Activated naive CD8-positive, alpha-beta T cell (primary cell): ENCODE data around the gene HSFX4.
"Not testable (repeated sequence)": the region's sequence is repeated elsewhere in the genome, so short reads cannot be mapped to it uniquely, and the experiment has no call there.

Experiments
- H3K27ac Mint-ChIP-seq: one replicate; pipeline ENCODE4 v1.8.0; 2021; ENCODE audit warnings: mixed read lengths
- H3K27me3 Mint-ChIP-seq: one replicate; pipeline ENCODE4 v1.8.0; 2021; ENCODE audit warnings: mixed read lengths
- H3K36me3 Mint-ChIP-seq: one replicate; pipeline ENCODE4 v1.8.0; 2021; ENCODE audit warnings: mixed read lengths
- H3K4me1 Mint-ChIP-seq: one replicate; pipeline ENCODE4 v1.8.0; 2021; ENCODE audit warnings: low read depth, mixed read lengths
- H3K4me3 Mint-ChIP-seq: one replicate; pipeline ENCODE4 v1.8.0; 2021; ENCODE audit warnings: mild to moderate bottlenecking, mixed read lengths
- H3K9me3 Mint-ChIP-seq: one replicate; pipeline ENCODE4 v1.8.0; 2021; ENCODE audit warnings: low read depth, mixed read lengths

Gene HSFX4, protein sequence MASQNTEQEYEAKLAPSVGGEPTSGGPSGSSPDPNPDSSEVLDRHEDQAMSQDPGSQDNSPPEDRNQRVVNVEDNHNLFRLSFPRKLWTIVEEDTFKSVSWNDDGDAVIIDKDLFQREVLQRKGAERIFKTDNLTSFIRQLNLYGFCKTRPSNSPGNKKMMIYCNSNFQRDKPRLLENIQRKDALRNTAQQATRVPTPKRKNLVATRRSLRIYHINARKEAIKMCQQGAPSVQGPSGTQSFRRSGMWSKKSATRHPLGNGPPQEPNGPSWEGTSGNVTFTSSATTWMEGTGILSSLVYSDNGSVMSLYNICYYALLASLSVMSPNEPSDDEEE

DNA sequence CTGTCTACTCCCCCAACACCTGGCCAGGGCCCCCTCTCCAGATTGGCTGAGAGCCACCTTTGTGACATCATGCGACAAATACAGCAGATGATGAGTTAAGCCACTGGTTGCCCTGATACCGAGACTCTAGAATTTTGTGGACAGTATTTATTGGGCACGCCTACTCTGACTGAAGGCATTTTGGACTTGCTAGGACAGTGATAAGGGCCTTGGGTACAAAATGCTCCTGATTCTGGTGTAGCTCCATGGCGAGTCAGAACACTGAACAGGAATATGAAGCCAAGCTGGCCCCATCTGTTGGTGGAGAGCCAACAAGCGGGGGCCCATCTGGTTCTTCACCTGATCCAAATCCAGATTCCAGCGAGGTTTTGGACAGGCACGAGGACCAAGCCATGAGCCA, at the start of gene HSFX4:
Gene HSFX4 (plus strand): TSS at position 174 of the 400 bp plus-strand sequence. CDS start 72 bp downstream, at position 246.
- not testable (repeated sequence) for H3K27me3 Mint-ChIP-seq, H3K36me3 Mint-ChIP-seq, H3K4me3 Mint-ChIP-seq, H3K27ac Mint-ChIP-seq, H3K9me3 Mint-ChIP-seq, H3K4me1 Mint-ChIP-seq

DNA sequence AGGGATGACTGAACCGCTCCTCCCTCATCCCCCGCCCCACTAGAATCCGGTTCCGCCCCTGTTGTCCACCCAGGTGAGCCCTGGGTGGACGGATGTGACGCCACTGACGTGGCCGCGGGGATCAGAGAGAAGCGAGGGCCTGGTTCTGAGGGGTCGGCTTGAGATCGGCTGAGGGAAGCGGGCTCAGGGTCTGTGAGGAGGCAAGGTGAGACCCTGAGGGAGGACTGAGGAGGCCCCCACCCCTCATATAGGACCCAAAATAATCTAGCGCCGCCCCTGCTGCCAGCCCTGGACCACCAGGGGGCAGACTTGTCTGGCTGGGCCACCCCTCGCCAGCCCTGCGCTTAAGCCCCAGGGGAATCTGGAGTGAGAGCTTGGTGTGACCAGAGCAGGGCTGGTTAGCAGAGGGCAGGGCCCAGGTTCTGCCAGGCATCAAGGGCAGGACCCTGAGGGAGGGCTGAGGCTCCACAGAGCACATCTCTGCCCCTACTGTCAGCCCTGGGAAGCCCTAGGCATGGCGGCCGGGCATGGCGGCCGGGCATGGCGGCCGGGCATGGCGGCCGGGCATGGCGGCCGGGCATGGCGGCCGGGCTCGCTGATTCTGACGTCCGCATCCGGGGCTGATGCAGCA, 48.2 kb upstream of the HSFX4 start, which contains the start of gene MAGEA8:
Gene MAGEA8 (plus strand): TSS at position 103 of the 631 bp plus-strand sequence. CDS start 3,090 bp downstream, outside the sequence.
- Mint-ChIP-seq H3K4me3 (no peak within 1 kb of the TSS), H3K27ac (no peak within 1 kb of the TSS), H3K27me3 (peaks cover 2% of the 10 kb centered on the region), H3K36me3 (no peaks in the 10 kb centered on the region), H3K4me1 (no peaks in the 10 kb centered on the region), H3K9me3 (no peaks in the 10 kb centered on the region)

DNA sequence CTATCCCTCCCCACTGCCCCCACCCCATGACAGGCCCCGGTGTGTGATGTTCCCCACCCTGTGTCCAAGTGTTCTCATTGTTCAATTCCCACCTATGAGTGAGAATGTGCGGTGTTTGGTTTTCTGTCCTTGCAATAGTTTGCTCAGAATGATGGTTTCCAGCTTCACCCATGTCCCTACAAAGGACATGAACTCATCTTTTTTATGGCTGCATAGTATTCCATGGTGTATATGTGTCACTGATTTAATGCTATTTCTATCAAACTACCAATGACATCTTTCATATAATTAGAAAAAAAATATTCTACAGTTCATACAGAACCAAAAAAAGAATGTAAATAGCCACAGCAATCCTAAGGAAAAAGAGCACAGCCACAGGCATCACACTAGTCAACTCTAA, 38.5 kb upstream of the HSFX4 start:
- H3K4me3 Mint-ChIP-seq, H3K27me3 Mint-ChIP-seq, H3K27ac Mint-ChIP-seq, H3K36me3 Mint-ChIP-seq, H3K9me3 Mint-ChIP-seq, H3K4me1 Mint-ChIP-seq: not testable (repeated sequence)

DNA sequence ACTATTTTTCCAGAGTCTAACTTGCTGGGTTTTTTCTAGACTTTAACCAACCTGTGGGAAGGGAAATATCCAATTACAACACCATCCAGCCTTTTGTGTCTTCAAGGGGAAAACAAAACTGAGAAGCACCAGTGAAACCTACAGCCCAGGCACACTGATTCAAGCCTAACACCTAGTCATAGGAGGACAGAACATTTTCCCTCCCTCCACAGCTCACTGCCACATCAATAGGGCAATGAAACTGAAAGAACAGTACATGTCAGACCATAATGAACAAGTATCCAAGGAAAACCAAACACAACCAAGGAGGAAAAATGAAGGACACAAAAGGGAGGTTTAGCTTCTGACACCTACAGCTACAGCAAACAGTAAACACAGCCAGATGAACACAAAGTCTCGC, 30.8 kb upstream of the HSFX4 start:
- Mint-ChIP-seq H3K27ac (no peak overlapping the region), H3K4me3 (no peak overlapping the region), H3K36me3 (peaks cover 3% of the 10 kb centered on the region), H3K27me3 (peaks cover 4% of the 10 kb centered on the region), H3K4me1 (peaks cover 8% of the 10 kb centered on the region), H3K9me3 (peaks cover 6% of the 10 kb centered on the region)

DNA sequence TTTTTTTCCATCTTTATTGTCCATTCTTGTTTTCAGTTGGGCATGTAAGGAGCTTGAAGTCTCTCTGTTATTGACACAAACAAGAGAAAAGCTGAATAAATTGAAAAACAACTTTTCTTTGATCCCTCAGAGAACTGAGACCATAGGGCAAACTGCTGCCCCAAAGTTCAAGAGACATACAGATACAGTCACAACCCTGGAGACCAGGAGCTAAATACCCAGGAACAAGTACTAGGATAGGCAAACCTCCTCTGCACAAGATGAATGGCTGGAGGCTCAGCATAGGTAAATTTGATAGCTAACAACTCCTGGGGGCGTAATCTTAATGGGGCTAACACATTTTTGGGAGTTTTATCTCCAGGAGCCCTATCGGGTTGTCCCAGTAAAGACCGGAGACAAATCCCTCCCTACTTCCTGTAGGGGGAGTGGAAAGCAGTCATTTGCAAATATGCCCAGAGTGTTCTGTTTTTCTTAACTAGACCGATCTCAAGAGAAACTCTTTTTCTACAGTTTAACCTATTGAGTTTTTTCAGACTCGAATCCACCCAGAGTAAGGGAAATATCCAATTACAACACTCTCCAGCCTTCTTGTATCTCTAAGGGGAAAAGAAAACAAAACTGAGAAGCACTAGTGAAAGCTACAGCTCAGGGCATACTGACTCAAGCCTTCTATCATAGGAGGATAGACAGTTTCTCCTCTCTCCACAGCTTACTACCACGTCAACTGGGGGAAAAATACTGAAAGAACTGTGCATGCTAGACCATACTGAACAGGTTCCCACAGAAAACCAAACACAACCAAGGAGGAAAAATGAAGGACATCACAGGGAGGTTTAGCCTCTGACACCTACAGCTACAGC, 25.3 kb upstream of the HSFX4 start:
- no peak overlapping the region for H3K27ac Mint-ChIP-seq
- H3K4me3 Mint-ChIP-seq, result no peak overlapping the region
- no peaks in the 10 kb centered on the region for H3K27me3 Mint-ChIP-seq
- H3K4me1 Mint-ChIP-seq, result peaks cover 4% of the 10 kb centered on the region
- peaks cover under 1% of the 10 kb centered on the region for H3K9me3 Mint-ChIP-seq
- peaks cover 3% of the 10 kb centered on the region for H3K36me3 Mint-ChIP-seq

DNA sequence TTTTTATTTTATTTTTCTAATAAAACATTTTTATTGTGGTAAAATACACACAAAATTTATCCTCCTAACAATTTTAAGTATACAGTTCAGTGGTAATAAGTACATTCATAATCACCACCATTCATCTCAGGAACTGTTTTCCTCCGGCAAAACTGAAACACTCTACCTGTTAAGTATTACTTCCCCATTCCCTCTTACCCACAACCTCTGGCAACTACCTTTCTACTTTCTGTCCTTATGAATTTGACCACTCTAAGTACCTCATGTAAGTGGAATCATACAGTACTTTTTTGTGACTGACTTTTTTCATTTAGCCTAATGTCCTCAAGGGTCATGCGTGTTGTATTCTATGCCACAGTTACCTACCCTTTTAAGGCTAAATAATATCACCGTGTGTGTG, 21.1 kb upstream of the HSFX4 start:
- Mint-ChIP-seq H3K36me3 (no peaks in the 10 kb centered on the region), H3K4me3 (no peak overlapping the region), H3K4me1 (peaks cover 4% of the 10 kb centered on the region), H3K9me3 (no peaks in the 10 kb centered on the region), H3K27ac (no peak overlapping the region), H3K27me3 (no peaks in the 10 kb centered on the region)

DNA sequence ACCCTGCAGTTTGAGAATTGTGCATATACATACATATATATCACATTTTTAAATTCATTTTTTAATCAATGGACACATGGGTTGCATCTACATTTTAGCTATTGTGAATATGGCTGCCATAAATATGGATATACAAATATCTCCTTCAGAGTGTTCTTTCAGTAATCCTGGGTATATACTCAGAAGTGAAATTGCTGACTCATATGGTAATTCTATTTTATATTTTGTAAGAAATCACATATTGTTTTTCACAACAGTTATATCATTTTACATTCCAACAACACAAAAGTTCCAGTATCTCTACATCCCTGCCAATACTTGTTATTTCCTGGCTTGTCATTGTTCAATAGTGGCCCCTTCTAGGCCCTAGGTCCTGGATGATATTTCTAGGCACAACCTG, 20.6 kb upstream of the HSFX4 start:
- no peaks in the 10 kb centered on the region for H3K9me3 Mint-ChIP-seq
- H3K27ac Mint-ChIP-seq, result no peak overlapping the region
- peaks cover 4% of the 10 kb centered on the region for H3K4me1 Mint-ChIP-seq

DNA sequence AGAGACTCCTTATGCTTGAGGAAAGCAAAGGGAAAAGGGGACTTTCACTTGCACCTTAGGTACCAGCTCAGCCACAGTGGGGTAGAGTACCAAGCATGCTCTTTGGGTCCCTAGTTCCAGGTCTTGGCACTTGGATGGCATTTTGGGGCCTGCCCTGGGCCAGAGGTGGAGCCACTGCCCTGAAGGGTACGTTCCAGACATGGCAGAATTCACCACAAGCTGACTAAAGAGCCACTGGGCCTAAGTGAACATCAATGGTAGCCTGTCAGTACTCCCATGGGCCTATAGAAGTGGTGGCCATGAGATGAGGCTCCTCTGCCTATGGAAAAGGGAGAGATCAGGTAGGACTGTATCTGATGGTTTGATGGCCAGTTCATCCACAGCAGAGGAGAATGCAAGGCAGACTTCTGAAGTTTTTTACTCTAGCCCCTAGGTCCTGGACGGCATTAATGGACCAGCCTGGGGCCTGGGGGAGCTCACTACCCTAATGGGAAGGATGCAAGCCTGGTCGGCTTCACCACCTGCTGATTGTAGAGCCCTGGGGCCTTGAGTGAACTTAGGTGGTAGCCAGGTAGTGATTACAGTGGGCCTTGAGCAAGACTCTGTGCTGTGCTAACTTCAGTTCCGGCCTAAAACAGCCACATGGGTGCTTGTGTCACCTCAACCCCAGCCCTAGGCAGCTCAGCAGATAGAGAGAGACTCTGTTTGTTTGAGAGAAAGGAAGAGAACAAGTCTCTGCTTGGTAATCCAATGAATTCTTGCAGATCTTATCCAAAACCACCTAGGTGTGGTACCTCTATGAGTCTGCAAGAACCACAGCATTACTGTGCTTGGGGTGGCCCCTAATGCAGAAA, 19.8 kb upstream of the HSFX4 start:
- Mint-ChIP-seq H3K36me3 (no peaks in the 10 kb centered on the region), H3K27me3 (no peaks in the 10 kb centered on the region), H3K27ac (no peak overlapping the region), H3K4me1 (no peaks in the 10 kb centered on the region), H3K9me3 (no peaks in the 10 kb centered on the region), H3K4me3 (no peak overlapping the region)

More for the DNA sequence above, 20.6 kb upstream of the HSFX4 start:
- Mint-ChIP-seq H3K27me3 (no peaks in the 10 kb centered on the region), H3K4me3 (no peak overlapping the region), H3K36me3 (no peaks in the 10 kb centered on the region)

DNA sequence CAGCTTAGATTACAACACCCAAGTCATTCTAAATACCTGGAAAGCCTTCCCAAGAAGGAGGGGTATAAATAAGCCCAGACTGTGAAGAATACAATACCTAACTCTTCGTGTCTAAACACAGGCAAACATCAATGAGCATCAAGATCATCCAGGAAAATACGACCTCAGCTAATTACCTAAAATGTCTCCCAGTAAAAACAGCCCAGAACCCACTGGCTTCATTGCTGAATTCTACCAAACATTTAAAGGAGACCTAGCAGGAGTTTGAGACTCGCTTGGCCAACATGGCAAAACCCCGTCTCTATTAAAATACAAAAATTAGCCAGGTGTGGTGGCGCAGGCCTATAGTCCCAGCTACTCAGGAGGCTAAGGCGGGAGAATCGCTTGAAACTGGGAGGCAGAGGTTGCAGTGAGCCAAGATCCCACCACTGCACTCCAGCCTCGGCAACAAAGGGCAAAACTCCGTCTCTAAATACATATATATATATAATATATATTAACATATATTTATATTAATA, 19.1 kb upstream of the HSFX4 start:
- H3K27ac Mint-ChIP-seq, result no peak overlapping the region
- no peak overlapping the region for H3K4me3 Mint-ChIP-seq
- H3K36me3 Mint-ChIP-seq, result no peaks in the 10 kb centered on the region
- H3K4me1 Mint-ChIP-seq, result no peaks in the 10 kb centered on the region
- no peaks in the 10 kb centered on the region for H3K27me3 Mint-ChIP-seq
- H3K9me3 Mint-ChIP-seq, result no peaks in the 10 kb centered on the region

DNA sequence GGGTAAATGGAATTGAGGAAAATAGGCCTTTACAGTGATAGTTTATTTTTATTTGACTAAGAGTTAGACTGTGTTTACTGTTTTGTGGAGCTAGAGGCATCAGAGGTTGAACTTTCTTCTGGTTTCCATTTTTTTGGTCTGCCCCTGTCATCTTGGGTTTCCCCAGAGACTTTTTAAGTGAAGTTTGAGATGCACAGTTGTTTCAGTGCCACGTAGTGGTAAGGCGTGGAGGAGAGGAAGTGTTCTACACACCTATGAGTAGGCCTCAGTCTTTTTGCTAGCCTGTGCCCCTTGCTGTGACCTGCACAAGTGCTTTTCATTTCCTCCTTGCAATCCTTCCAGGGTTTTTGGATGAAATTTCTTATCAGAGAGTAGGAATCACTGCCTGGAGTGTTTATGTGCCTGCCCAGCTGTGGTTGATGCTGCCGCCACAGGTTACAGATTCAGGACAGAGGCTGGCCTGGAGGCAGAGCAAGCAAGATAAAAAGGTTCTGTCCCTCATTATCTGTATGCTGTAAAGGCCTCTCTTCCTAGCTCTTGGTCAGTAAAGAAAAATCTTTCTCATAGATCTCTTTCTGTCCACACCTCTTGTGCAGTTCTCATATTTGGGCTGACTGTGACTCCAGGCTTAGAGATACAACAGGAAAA, 12.5 kb upstream of the HSFX4 start:
- Mint-ChIP-seq H3K27ac (no peak overlapping the region), H3K27me3 (no peaks in the 10 kb centered on the region)

DNA sequence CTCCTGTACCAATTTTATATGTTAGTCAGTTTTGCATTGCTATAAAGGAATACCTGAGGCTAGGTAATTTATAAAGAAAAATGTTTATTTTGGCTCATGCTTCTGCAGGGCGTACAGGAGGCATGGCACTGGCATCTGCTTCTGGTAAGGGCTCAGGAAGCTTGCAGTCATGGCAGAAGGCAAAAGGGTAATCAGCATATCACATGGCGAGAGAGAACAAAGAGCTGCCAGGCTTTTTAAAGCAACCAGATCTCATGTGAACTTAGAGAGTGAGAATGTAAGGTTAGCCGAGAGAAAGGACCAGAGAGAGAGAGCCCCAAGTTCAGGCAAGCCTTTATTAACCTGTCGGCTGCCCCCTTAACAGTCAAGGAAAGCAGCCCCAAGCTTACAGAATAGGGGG, 5.5 kb upstream of the HSFX4 start:
- not testable (repeated sequence) for H3K36me3 Mint-ChIP-seq, H3K9me3 Mint-ChIP-seq, H3K4me1 Mint-ChIP-seq, H3K27me3 Mint-ChIP-seq, H3K4me3 Mint-ChIP-seq, H3K27ac Mint-ChIP-seq

More for the DNA sequence above, 12.5 kb upstream of the HSFX4 start:
- Mint-ChIP-seq H3K9me3 (no peaks in the 10 kb centered on the region), H3K4me1 (no peaks in the 10 kb centered on the region), H3K36me3 (no peaks in the 10 kb centered on the region), H3K4me3 (no peak overlapping the region)

DNA sequence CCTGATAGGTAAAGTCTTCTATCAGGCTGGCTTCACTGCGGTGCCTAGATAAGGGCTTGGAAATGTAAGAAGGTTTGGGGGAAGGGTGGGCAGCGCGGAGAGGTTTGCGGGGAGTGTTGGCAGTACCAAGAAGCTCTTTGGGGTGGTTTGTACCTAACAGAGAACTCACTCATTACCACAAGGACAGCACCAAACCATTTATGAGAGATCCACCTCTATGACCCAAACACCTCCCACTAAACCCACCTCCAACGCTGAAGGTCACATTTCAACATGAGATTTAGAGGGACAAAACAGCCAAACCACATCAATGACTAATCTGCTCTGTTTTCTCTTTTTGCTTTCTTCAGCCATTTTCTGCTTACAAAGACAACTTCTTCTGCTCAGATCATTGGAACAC, 4.9 kb upstream of the HSFX4 start:
- not testable (repeated sequence) for H3K36me3 Mint-ChIP-seq, H3K27me3 Mint-ChIP-seq, H3K4me3 Mint-ChIP-seq, H3K4me1 Mint-ChIP-seq, H3K9me3 Mint-ChIP-seq, H3K27ac Mint-ChIP-seq

DNA sequence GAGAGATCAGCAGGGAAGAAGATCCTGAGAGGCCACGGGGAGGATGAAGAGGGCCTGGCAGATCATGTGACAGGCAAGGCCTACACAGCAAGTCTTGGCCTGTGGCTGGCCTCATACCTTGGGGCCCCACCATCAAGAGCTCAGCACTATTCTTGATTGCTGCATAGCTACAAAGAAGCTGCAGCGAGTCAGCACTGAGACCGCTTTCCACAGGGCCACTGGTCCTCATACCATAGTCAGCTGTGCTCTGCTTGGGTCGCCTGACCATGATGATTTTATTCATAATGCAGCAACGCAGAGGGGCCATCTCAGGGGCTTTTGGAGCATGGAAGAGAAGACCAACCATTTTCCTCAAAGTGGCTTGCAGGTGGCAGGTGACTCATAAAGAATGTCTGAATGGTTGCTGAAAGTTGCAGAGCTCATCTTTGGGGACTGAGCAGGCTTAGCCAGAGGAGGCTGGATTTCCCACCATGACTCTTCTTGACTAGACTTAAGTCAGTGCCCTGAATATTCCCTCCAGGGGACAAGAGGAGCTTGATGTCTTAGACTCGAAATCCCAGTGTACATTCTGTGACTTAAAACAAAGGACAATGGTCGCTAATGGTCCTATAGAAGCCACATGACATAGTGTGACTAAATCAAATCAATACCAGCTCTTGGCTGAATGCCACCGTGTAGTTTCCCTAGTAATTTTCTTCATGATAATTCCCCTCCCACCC, 2.0 kb upstream of the HSFX4 start:
- not testable (repeated sequence) for H3K27me3 Mint-ChIP-seq, H3K36me3 Mint-ChIP-seq, H3K4me1 Mint-ChIP-seq, H3K27ac Mint-ChIP-seq, H3K9me3 Mint-ChIP-seq, H3K4me3 Mint-ChIP-seq

DNA sequence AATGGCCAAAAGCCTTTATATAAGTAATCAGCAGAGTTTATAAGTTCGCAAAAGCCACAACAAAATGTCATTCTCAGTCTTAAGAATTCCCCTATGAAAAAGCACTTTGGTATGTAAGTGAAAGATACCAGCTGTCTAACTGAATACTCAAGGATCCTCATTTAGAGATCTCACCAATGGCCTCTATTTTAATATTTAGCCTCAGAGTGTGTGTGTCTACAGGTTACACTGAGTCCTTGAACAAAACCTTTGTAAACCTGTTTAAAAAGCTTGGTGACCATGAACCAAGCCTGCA, 1.5 kb upstream of the HSFX4 start:
- H3K36me3 Mint-ChIP-seq, H3K9me3 Mint-ChIP-seq, H3K4me3 Mint-ChIP-seq, H3K4me1 Mint-ChIP-seq, H3K27me3 Mint-ChIP-seq, H3K27ac Mint-ChIP-seq: not testable (repeated sequence)
